K562 (cell line): ENCODE data around the gene DLX2.

Source experiments
- CEBPB ChIP-seq: fragments of 450-650 bp; IDR thresholded peaks from 2 replicates; pipeline ENCODE4 v1.6.1; 2016; ENCODE audit warnings: missing genetic modification characterization, missing compliant biosample characterization
- CTCF ChIP-seq, 3 experiments: IDR thresholded peaks in 2 of 3; conservative IDR thresholded peaks in 1 of 3; 2 replicates each; pipeline ENCODE4 v1.5.1; 2011 to 2012; ENCODE audit warnings: low read length in 3 of 3, mild to moderate bottlenecking in 3 of 3, control low read depth in 2 of 3, improper control_type of control experiment in 1 of 3, inconsistent platforms in 1 of 3, low read depth in 1 of 3, mixed read lengths in 1 of 3, moderate library complexity in 1 of 3; ENCODE audit not compliant: insufficient read depth in 2 of 3
- FOS ChIP-seq: IDR thresholded peaks from 3 replicates; pipeline ENCODE4 v1.6.1; 2011; ENCODE audit not compliant: insufficient read length; ENCODE audit errors: extremely low read depth
- HDGF ChIP-seq: fragments of 450-650 bp; IDR thresholded peaks from 2 replicates; pipeline ENCODE4 v1.6.1; 2016
- HMG20B ChIP-seq: fragments of 250-450 bp; sonication (Bioruptor Pico); IDR thresholded peaks from 2 replicates; pipeline ENCODE4 v1.5.0; 2021; ENCODE audit warnings: mild to moderate bottlenecking
- HSF4 ChIP-seq: fragments of 250-450 bp; sonication (Bioruptor Pico); IDR thresholded peaks from 2 replicates; pipeline ENCODE4 v2.1.2; 2022; ENCODE audit warnings: mild to moderate bottlenecking, moderate library complexity, borderline replicate concordance
- RAD21 ChIP-seq, 2 experiments: fragments of 250-450 bp in 1 of 2; fragments of 450-650 bp in 1 of 2; sonication (Bioruptor Pico) in 1 of 2; formaldehyde crosslinking in 1 of 2; IDR thresholded peaks in 1 of 2; conservative IDR thresholded peaks in 1 of 2; 2 replicates each; pipeline versions ENCODE4 v1.4.0 to v1.8.0; 2020 to 2022; ENCODE audit warnings: mild to moderate bottlenecking in 2 of 2, moderate library complexity in 1 of 2
- SAP30 ChIP-seq: fragments of 200-600 bp; sonication (generic); IDR thresholded peaks from 2 replicates; pipeline ENCODE4 v1.6.1; 2012; ENCODE audit warnings: borderline replicate concordance, low read depth, mild to moderate bottlenecking, moderate library complexity, low read length, control low read depth, inconsistent platforms; ENCODE audit not compliant: insufficient read depth, poor library complexity, severe bottlenecking
- SNRNP70 ChIP-seq: fragments of 200-400 bp; formaldehyde crosslinking; optimal IDR thresholded peaks from 2 replicates; pipeline ENCODE3; 2017; ENCODE audit warnings: low read depth, low read length
- UBTF ChIP-seq, 2 experiments: IDR thresholded peaks; 2 replicates each; pipeline ENCODE4 v1.6.1; 2012; ENCODE audit warnings: improper control_type of control experiment in 2 of 2, low read depth in 2 of 2, low read length in 2 of 2, borderline replicate concordance in 1 of 2

- TF ChIP-seq HSF4 (CRISPR knock-in tag) = no peak
- no peak for TF ChIP-seq CTCF (IDR thresholded peaks at IDR 0.05 in 2 of 3, conservative IDR thresholded peaks at IDR 0.05 in 1 of 3; ENCODE audit: insufficient read depth in 2 of 3, low read depth in 1 of 3, low read length in 3 of 3)
- TF ChIP-seq HMG20B (CRISPR knock-in tag) = no peak
- TF ChIP-seq RAD21 (CRISPR knock-in tag; conservative IDR thresholded peaks at IDR 0.05 in 1 of 2, IDR thresholded peaks at IDR 0.05 in 1 of 2) = no peak
- TF ChIP-seq FOS = no peak
- no peak for TF ChIP-seq CEBPB (tag)
- no peak for TF ChIP-seq HDGF
- no peak for TF ChIP-seq UBTF (IDR thresholded peaks at IDR 0.05; ENCODE audit: borderline replicate concordance in 1 of 2, low read depth in 2 of 2, low read length in 2 of 2)
- TF ChIP-seq SAP30 = no peak
- no peak for TF ChIP-seq SNRNP70
Observed at GRCh38 chr2:172089005-172089504, 13.6 kb downstream of the DLX2 start.
